GM19463 (cell line): ENCODE data around the gene CYP24A1.

ENCODE experiments used
- ATAC-seq: cut with Tn5 transposase; IDR thresholded peaks from one replicate; pipeline ENCODE4 v1.9.1; 2021; ENCODE audit warnings: mild to moderate bottlenecking, moderate library complexity; ENCODE audit not compliant: unreplicated experiment

Gene CYP24A1

DNA sequence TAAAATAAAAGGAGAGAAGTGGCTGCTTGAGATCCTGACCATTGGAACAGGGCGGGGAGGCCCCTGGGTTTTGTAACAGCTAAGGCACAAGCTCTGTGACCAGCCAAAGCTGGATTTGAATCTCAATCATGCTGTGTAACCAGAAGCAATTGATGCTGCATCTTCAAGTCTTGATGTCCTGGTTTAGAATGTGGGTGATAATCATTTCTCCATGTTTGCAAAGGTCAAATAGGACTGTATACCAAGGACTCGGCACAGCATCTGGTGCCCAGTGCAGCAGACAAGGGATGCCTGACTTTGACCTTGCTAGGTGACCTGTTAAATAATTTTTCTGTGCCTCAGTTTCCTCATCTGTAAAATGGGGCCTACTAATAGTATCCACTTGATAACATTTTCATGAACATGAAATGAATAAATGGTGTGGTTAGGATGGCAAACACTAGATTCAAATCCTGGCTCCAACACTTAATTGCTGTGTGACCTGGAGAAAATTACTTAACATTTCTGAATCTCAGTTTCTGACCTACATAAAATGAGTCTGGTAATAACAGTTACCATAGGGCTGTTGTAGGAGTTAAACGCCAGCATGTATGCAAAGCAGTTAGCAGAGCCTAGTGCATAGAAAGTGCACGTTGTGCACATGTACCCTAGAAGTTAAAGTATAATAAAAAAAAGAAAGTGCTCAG, 57.1 kb downstream of the CYP24A1 start:
- ATAC-seq, result no peak

DNA sequence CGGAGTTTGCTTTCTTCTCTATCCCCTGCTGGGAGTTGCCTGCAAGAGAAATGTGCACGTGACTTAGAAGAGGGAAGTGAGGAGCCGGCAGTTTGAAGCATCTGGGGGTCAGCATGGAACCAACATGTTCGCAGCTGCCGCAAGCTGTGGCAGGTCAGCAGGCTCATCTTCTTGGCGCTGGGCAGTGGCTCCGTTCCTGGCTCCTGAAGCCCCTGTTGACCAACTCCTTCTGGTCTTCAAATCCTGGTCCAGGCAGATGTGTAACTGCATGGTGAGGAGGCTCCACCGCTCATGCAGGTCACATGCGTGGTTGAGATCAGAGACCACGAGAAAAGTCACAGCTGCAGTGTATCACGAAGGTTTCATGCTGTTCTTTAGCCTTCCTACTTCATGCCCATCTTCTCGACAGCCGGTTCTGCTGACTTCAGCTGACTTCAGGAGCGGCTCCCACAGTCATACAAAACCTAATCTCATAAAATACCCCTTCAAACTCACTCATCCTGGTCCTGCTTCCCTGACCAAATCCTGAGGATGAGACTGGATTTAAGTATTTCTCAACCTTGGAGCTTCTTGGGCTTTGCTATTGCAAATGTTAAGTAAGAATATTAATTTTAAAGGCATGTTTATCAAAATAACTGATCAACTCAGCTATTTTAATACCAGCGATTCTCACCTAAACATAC, 58.5 kb downstream of the CYP24A1 start:
- ATAC-seq, result no peak

DNA sequence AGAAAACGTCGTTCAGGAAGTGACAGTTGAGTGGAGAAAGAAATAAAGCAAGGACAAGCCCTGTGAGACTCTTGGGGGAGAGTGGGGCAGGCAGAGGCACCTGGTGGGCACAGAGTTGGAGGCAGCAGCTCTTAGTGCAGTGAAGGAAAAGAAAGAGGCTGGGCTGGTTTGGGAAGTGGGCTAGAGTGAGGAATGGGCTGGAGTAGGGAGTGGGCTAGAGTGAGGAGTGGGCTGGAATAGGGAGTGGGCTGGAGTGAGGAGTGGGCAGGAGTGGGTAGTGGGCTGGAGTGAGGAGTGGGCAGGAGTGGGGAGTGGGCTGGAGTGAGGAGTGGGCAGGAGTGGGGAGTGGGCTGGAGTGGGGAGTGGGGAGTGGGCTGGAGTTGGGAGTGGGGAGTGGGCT, 59.7 kb downstream of the CYP24A1 start:
- ATAC-seq, result no peak

DNA sequence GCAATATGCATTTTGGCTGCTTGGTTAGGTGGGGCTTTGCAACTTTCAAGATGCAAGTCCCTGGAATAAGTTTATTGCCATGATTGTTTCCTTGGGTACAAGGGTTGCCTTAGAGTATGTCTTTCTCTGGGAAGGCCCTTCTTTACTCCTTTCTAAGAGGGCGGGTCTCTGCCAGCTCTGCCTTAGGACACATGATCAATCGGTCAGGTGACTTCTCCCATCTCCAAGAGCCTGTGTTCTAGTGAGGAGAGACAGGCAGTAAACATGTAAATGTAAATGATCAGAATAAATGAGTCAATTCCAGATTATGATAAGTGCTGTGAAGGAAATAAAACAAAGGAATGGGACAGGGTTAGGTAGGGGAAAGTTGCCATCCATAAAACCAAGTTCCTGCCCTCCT, 60.2 kb downstream of the CYP24A1 start:
- no peak for ATAC-seq

DNA sequence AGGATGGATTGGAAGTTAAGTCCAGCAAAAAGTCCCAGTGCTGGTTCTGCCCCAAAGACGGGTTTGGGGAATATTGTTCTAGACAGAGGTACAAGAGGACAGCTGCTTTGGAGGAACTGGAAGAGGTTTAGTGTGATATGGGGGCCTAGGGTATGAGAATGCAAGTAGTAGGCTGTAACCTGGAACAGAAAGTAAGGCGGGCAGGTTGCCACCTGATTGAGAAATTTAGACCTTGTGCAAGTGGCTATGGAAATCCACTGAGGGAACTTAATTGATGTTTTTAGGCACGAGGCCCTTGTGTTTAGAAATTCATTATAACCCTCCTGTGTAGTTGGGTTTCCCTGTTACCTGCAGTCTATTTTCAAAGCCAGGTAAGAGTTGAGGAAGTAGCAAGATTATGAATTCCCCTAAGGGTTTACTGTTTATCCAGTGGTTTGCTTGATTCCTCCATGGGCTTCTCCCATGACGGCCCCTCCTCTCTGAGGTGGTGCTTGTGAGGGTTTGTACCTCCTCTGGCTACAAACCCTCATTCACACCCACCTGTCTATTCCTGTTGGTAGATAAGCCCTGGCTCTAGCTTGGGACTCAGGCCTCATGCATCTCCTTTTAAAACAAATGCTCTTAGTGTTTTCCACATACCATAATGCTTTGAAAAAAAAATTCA, 61.4 kb downstream of the CYP24A1 start:
- no peak for ATAC-seq

DNA sequence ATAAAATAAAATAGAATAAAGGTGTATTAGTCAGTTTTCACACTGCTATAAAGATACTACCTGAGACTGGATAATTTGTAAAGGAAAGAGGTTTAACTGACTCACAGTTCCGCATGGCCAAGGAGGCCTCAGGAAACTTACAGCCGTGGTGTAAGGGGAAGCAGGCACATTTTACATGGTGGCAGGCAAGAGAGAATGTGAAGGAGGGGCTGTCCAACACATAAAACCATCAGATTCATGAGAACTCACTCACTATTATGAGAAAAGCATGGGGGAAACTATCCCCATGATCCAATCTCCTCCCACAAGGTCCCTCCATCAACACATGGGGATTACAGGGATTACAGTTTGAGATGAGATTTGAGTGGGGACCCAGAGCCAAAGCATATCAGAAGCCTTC, 62.3 kb downstream of the CYP24A1 start:
- no peak for ATAC-seq

DNA sequence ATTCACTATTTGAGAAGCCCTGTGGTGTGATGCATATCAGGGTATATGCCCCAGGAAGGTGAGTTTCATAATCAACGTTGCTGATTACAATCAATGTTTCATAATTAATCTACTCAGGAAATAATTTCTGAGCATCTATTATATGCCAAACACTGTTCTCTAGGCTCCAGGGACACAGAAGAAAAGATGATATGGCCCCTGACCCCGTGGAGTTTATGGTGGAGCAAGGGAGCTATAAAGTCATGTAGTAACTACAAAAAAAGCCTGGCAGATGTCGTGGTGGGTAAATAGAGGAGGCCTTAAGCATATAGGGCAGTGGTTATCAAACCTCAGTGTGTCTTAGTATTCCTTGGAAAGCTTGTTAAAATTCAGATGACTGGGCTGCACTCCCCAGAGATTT, 63.3 kb downstream of the CYP24A1 start:
- no peak for ATAC-seq

DNA sequence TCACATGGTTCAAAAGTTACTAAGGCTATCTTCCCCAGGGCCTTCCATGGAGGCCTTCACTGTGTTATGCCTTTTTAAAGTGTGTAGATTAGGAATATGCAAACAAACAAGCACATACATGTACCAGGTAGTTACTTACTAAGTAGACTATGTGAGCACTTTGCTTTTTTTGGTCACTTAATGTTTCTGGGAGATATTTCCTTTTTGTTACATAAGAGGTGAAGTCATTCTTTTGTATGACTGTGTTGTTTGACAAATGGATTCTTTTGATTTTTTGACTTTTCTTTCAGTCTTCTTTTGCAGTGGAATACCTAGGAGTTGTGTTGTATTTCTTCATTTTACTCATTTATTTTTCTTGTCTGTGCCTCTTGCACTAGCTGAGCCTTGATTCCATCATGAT, 63.7 kb downstream of the CYP24A1 start:
- no peak for ATAC-seq

DNA sequence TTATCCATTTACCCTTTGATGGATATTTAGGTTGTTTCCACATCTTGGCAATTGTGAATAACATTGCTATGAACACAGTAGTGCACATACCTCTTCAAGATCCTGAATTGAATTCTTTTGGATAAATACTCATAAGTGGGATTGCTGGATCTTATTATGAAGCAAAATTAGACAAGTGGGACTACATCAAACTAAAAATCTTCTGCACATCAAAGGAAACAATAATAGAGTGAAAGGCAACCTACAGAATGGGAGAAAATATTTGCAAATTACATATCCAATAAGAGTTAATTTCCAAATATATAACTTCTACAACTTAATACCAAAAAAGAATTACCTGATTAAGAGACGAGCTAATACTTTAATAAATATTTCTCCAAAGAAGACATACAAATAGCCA, 65.0 kb downstream of the CYP24A1 start:
- ATAC-seq, result no peak

DNA sequence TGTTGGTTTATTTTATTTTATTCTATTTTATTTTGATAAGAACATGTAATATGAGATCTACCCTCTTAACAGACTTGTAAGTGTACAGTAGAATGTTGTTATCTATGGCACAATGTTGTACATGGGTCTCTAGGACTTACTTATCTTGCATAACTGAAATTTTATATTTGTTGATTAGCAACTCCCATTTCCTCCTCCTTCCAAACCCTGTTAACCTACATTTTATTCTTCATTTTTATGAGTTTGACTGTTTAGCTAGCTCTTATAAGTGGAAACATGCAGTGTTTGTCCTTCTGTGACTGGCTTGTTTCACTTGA, 65.5 kb downstream of the CYP24A1 start:
- no peak for ATAC-seq

DNA sequence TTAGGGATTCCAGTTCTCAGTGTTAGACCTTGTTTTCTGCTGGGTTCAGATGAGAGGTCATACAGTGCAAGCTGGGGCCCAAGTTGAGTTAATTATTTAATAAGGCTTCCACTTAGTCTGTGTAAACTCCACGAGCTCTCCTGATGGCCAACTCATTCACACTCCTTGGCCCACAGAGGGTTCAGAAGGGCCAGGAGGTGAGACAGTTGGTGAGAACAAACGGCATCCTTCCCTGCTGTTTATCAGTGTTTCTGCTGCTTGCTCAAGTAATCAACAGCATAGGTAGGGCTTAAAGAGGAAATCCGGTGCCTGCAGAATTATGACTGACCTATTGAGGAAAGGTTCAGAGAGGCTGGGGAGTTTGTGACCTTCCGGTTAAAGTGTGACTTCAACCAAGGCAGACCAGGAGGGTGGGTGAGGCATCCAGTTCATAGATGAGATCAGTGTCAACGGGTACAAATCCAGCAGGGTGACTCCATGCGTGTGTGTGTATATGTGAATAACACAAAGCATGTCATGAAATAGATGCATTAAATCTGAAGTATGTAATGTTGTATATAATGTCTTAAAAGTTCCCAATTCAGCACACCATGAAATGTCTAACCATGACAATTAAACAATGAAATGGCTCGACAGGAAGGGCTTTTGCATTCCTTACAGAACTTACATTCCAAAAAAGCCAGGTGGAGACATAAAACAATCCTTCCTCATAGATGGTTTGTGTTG, 66.0 kb downstream of the CYP24A1 start:
- ATAC-seq, result no peak

DNA sequence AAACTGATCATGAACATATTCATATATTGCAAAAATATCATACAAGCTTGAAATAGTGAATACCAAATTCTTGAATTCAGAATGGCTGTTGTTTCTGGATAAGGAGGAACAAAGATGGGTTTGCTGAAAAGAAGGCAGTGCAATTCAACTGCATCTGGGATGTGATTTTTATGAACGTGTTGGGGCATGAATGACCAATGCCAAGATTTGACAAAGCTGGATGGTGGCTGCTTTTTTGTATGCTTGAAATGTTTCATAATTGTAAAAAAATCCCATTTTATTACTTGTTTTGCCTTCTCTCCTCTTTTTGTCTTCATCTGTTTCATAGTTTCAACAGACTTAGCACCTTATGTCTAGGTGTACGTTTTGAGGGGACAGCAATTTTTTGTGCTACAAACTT, 66.6 kb downstream of the CYP24A1 start:
- no peak for ATAC-seq

DNA sequence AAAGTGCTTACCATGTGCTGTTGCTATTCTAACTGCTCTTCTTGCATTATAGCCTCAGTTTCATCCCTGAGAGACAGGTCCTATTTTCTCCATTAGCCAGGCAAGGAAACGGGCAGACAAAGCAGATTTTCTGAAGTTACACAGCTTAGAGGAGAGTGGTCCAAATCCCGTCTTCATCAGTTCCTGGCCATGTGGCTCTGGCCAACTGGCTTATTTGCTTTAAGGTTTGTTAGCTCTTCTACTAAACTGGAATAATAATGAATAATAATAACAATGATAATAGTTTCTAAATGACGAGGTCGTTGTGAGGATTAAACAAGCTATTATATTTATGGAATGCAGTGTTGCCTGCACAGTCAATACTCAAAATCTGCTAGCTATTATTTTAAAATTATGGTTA, 67.6 kb downstream of the CYP24A1 start:
- ATAC-seq, result no peak

DNA sequence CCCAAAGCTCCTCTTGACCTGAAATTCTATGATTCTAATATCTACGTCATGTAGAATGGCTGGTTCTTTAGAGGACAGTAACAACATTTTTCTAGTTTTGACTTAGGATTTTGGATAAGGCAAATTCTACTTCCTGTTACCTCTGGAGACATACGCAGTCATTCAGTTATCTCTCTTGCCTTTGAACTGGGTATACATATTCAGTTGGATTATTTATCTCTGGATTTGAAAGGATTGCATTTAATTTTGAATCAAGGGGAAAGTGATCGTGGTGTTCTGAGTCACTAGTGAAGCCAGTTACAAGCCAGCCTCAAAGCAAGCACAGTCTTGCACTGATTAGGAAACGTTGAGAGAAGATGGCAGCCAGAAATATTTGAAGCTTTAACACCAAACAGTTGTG, 68.1 kb downstream of the CYP24A1 start:
- ATAC-seq, result no peak

DNA sequence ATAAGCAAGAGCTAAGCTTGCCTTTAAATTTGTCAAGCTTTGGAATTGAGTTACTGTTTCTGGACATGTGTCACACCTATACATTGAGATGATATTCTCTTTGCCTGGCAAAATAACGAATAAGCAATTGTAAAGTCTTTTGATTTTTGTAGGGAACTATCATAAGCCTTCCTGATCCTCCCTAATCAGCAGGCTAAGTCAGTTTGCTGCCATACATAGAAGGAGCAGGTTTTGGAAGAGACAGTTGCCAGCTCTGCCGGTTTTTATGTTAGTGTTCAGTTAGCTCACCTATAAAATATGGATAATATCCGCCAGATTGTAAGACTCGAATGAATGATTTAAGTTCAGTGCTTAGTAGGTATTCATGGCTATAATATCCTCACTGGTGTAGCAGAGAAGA, 69.0 kb downstream of the CYP24A1 start:
- ATAC-seq, result no peak

DNA sequence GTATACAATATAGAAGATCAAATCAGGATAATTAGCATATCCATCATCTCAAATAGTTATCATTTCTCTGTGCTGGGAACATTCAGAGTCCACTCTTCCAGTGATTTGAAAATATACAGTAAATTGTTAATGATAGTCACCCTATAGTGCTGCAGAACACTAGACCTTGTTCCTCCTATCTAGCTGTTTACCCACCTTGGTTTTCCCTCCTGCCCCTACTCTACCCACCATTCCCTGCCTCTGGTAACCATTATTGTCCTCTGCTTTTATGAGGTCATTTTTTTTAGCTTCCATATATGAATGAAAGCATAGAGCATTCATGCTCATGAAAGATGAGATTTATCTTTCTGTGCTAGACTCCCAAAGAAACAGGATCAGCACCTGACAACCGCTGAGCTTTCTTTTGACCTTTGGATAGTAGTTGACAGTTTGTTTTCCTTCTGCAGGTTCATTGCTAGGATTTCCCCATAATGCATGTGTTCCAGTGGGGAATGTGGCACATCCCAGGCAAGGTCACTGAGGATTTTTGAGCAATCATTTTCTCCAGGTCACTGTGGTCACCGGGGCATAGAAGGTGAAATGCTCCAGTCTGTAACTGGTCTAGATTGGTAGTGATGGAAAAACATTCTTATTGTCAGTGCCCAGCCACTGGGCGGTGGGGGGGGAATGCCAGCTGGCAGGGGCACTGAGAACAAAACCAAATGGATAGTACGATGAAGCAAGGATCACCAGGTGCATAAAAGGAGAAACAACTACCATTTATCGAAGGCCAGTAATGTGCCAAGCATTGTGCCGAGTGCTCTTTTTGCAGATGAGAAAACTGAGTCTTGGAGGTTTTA, 69.8 kb downstream of the CYP24A1 start:
- ATAC-seq, result peak; percentile 12
